22Rv1 (cell line): Measurements from ENCODE around the gene RUSC2.

Experiments
- ZFX ChIP-seq: fragments of 450-650 bp; IDR thresholded peaks from 2 replicates; pipeline ENCODE4 v1.6.1; 2017; ENCODE audit warnings: antibody characterized with exemption, borderline replicate concordance
- TF ChIP-seq, protein P1 (sequence below): fragments of 450-650 bp; IDR thresholded peaks from 2 replicates; pipeline ENCODE4 v1.5.1; 2017; ENCODE audit warnings: mild to moderate bottlenecking

DNA sequence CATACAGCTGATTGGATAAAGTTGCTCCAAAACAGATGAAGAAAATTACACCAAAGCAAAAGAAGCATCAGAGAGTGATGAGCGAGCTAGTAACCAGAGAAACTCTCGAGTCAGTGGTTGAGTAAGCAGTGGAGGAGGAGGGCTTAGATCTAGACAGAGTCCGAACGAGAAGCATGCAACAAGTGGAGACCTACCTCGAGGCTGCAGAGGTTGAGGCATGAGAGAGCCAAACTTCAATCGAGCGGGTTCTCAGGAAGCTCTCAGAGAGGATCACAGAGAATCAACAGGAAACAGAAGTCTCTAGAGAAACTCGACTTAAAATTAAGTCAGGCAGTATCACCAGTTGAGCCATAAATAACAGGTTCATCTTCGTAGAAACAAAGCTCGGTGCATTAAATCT is 6.1 kb downstream of the RUSC2 start:
- TF ChIP-seq, protein P1, sequence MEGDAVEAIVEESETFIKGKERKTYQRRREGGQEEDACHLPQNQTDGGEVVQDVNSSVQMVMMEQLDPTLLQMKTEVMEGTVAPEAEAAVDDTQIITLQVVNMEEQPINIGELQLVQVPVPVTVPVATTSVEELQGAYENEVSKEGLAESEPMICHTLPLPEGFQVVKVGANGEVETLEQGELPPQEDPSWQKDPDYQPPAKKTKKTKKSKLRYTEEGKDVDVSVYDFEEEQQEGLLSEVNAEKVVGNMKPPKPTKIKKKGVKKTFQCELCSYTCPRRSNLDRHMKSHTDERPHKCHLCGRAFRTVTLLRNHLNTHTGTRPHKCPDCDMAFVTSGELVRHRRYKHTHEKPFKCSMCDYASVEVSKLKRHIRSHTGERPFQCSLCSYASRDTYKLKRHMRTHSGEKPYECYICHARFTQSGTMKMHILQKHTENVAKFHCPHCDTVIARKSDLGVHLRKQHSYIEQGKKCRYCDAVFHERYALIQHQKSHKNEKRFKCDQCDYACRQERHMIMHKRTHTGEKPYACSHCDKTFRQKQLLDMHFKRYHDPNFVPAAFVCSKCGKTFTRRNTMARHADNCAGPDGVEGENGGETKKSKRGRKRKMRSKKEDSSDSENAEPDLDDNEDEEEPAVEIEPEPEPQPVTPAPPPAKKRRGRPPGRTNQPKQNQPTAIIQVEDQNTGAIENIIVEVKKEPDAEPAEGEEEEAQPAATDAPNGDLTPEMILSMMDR, result no peak
- TF ChIP-seq ZFX, result no peak
